GM12878 (cell line): ENCODE results near the gene GUK1. TPM values are rescaled to one million over a fixed set of nuclear protein-coding genes. Genes with fewer than 3 reads are reported as not detected.

Experiments
- ATAC-seq: fragments of 200-7000 bp; cut with Tn5 transposase; 3 replicates; pipeline ENCODE4 v1.9.1; 2020; ENCODE audit warnings: mild to moderate bottlenecking, moderate library complexity
- BruUV-seq: library from RNA; stranded (reverse); fragments of 400-500 nt; replicated peaks from 2 replicates; lab custom pipeline; 2021; lab: Mats Ljungman, UMichigan
- CTCF ChIA-PET: fragments of 300-600 bp; sonication (Branson Sonifier 250); formaldehyde crosslinking; extraction: SDS; loops from one replicate; lab custom pipeline; 2021; ENCODE audit warnings: inconsistent platforms; lab: Yijun Ruan, JAX
- POLR2A ChIA-PET: fragments of 350-600 bp; formaldehyde crosslinking; extraction: SDS; loops from one replicate; lab custom pipeline; 2021; ENCODE audit warnings: inconsistent platforms; lab: Charles Lee
- RAD21 ChIA-PET: fragments of 300-600 bp; sonication (Branson Sonifier 250); formaldehyde crosslinking; loops from one replicate; lab custom pipeline; 2023; ENCODE audit warnings: antibody characterized with exemption; ENCODE audit not compliant: unreplicated experiment; lab: Charles Lee
- SMC1A ChIA-PET: fragments of 300-600 bp; sonication (Branson Sonifier 250); formaldehyde crosslinking; loops from one replicate; lab custom pipeline; 2023; ENCODE audit not compliant: unreplicated experiment, uncharacterized antibody; lab: Charles Lee
- DNase-seq: peaks from one replicate; pipeline ENCODE4 v3.0.0-alpha.2; 2011; ENCODE audit warnings: low read depth, low spot score
- FAIRE-seq: peaks from 3 replicates; lab custom pipeline; 2011; peaks lifted over from hg19 to GRCh38; lab: Jason Lieb, UNC
- H2AFZ ChIP-seq: 2 replicates; pipeline ENCODE4 v1.6.0; 2011; ENCODE audit warnings: low read depth, low read length, control low read depth; ENCODE audit not compliant: control insufficient read depth
- H3K27ac ChIP-seq: 2 replicates; pipeline ENCODE4 v1.5.1; 2011; ENCODE audit warnings: control low read depth; ENCODE audit not compliant: control insufficient read depth, insufficient read depth
- H3K27me3 ChIP-seq, 2 experiments: replicated peaks in 1 of 2; 2 replicates each; pipeline versions ENCODE4 v1.6.0 to v1.6.1; 2011; ENCODE audit warnings: low read length in 1 of 2; ENCODE audit not compliant: control insufficient read depth in 2 of 2, insufficient read depth in 2 of 2
- H3K36me3 ChIP-seq, 2 experiments: 2 replicates each; pipeline ENCODE4 v1.5.1; 2011; ENCODE audit warnings: low read length in 1 of 2; ENCODE audit not compliant: control insufficient read depth in 2 of 2, insufficient read depth in 2 of 2
- H3K4me1 ChIP-seq: 2 replicates; pipeline ENCODE4 v1.6.1; 2011; ENCODE audit warnings: mild to moderate bottlenecking, low read length, moderate library complexity, mixed read lengths; ENCODE audit not compliant: control insufficient read depth, insufficient read depth
- H3K4me2 ChIP-seq: 2 replicates; pipeline ENCODE4 v1.6.0; 2011; ENCODE audit warnings: control low read depth; ENCODE audit not compliant: control insufficient read depth, insufficient read depth
- H3K4me3 ChIP-seq: fragments of 200-600 bp; sonication (generic); 2 replicates; pipeline ENCODE4 v1.5.1; 2016
- H3K79me2 ChIP-seq: 2 replicates; pipeline ENCODE4 v1.6.0; 2011; ENCODE audit warnings: low read length; ENCODE audit not compliant: control insufficient read depth, insufficient read depth
- H3K9ac ChIP-seq: 2 replicates; pipeline ENCODE4 v1.8.0; 2011; ENCODE audit warnings: low read length, control low read depth, mixed read lengths; ENCODE audit not compliant: control insufficient read depth, insufficient read depth
- H3K9me3 ChIP-seq: replicated peaks from 3 replicates; pipeline ENCODE4 v1.5.1; 2011; ENCODE audit warnings: mild to moderate bottlenecking, low read length; ENCODE audit not compliant: control insufficient read depth, insufficient read depth
- H4K20me1 ChIP-seq: 2 replicates; pipeline ENCODE4 v1.6.0; 2011; ENCODE audit not compliant: control insufficient read depth, insufficient read depth
- ATF2 ChIP-seq: IDR thresholded peaks from 2 replicates; pipeline ENCODE4 v1.6.1; 2012; ENCODE audit warnings: low read length, inconsistent platforms
- ATF7 ChIP-seq: fragments of 450-650 bp; IDR thresholded peaks from 2 replicates; pipeline ENCODE4 v1.6.1; 2016; ENCODE audit warnings: low read depth, mild to moderate bottlenecking
- BMI1 ChIP-seq: fragments of 450-650 bp; IDR thresholded peaks from 2 replicates; pipeline ENCODE4 v1.6.1; 2016; ENCODE audit warnings: mild to moderate bottlenecking, moderate library complexity, borderline replicate concordance
- CEBPB ChIP-seq, 2 experiments: fragments of 150-350 bp in 1 of 2; IDR thresholded peaks; 2 replicates each; pipeline ENCODE4 v1.6.1; 2012 to 2014; ENCODE audit warnings: low read depth in 2 of 2, low read length in 2 of 2, borderline replicate concordance in 1 of 2, inconsistent platforms in 1 of 2
- EP300 ChIP-seq, 2 experiments: fragments of 150-350 bp in 1 of 2; IDR thresholded peaks; 2 replicates each; pipeline ENCODE4 v1.6.1; 2011 to 2012; ENCODE audit warnings: low read depth in 2 of 2, low read length in 2 of 2, borderline replicate concordance in 1 of 2, improper control_type of control experiment in 1 of 2, inconsistent platforms in 1 of 2; ENCODE audit not compliant: control insufficient read depth in 1 of 2
- ESRRA ChIP-seq: IDR thresholded peaks from 2 replicates; pipeline ENCODE4 v1.6.1; 2012; ENCODE audit warnings: mild to moderate bottlenecking, low read length, improper control_type of control experiment
- FOXM1 ChIP-seq: IDR thresholded peaks from 2 replicates; pipeline ENCODE4 v1.6.1; 2012; ENCODE audit warnings: low read depth, mild to moderate bottlenecking, inconsistent platforms, low read length, moderate library complexity
- IKZF1 ChIP-seq: fragments of 450-650 bp; conservative IDR thresholded peaks from 2 replicates; pipeline ENCODE4 v1.6.1; 2017; ENCODE audit warnings: antibody characterized with exemption, mild to moderate bottlenecking
- NFYB ChIP-seq: IDR thresholded peaks from 2 replicates; pipeline ENCODE4 v1.6.1; 2011; ENCODE audit warnings: low read depth, mild to moderate bottlenecking, low read length, improper control_type of control experiment, moderate library complexity; ENCODE audit not compliant: insufficient read depth
- NR2C1 ChIP-seq: fragments of 450-650 bp; IDR thresholded peaks from 2 replicates; pipeline ENCODE4 v1.6.1; 2017; ENCODE audit warnings: antibody characterized with exemption, mild to moderate bottlenecking, moderate library complexity
- POLR2AphosphoS2 ChIP-seq: IDR thresholded peaks from 2 replicates; pipeline ENCODE4 v1.6.1; 2011; ENCODE audit warnings: low read depth, mild to moderate bottlenecking, low read length, improper control_type of control experiment, moderate library complexity
- RUNX3 ChIP-seq: IDR thresholded peaks from 2 replicates; pipeline ENCODE4 v1.6.1; 2012; ENCODE audit warnings: low read length, inconsistent platforms
- SIN3A ChIP-seq: IDR thresholded peaks from 2 replicates; pipeline ENCODE4 v1.6.1; 2012; ENCODE audit warnings: low read depth, low read length, improper control_type of control experiment
- SUZ12 ChIP-seq: fragments of 200-600 bp; sonication (generic); IDR thresholded peaks from one replicate; pipeline ENCODE4 v1.6.1; 2018; ENCODE audit warnings: antibody characterized with exemption, mild to moderate bottlenecking; ENCODE audit not compliant: unreplicated experiment
- WGBS: methylation state at CpG from one replicate; pipeline ENCODE4 v1.1.6; 2016; ENCODE audit warnings: low lambda C conversion rate; ENCODE audit not compliant: insufficient replicate concordance, insufficient coverage; ENCODE audit errors: missing lambda C conversion rate; 5-methylcytosine and 5-hydroxymethylcytosine counted together
- in situ Hi-C: fragments of 300-500 bp; cut with MboI; formaldehyde crosslinking; loops from 9 replicates; pipeline ENCODE4 v1.14.3; 2018; ENCODE audit warnings: mixed read lengths
- intact Hi-C: fragments of 100-400 bp; cut with micrococcal nuclease; formaldehyde crosslinking; loops from one replicate; pipeline ENCODE4 v1.14.2; 2022; ENCODE audit not compliant: unreplicated experiment
- polyA plus RNA-seq, 11 experiments: library from polyadenylated mRNA; depleted of rRNA in 4 of 11; unstranded in 6 of 11; stranded (reverse) in 5 of 11; fragments of >200 nt; fragmentation: Nextera tagmentation in 4 of 11; fragmentation: Illumina TruSeq in 1 of 11; extraction: Ambion mirVana in 4 of 11; extraction: Trizol in 1 of 11; gene quantifications; 1 replicate in 1 of 11; 2 replicates in 10 of 11; pipeline versions ENCODE4 v1.2.1 to v1.2.3, GENCODE V29; 2011 to 2016; ENCODE audit warnings: inconsistent platforms in 2 of 11, missing spikeins in 2 of 11, low read depth in 1 of 11
- total RNA-seq, 4 experiments: library from RNA; depleted of rRNA in 3 of 4; stranded (reverse); fragments of >200 nt in 3 of 4; fragmentation: Illumina TruSeq in 1 of 4; extraction: Trizol in 1 of 4; gene quantifications; 2 replicates each; pipeline versions ENCODE4 v1.2.1 to v1.2.3, GENCODE V29; 2013 to 2021
- TF ChIP-seq, protein P1 (sequence below): IDR thresholded peaks from 2 replicates; pipeline ENCODE4 v1.6.1; 2012; ENCODE audit warnings: mild to moderate bottlenecking, low read depth, low read length
- TF ChIP-seq, protein P2 (sequence below): IDR thresholded peaks from 2 replicates; pipeline ENCODE4 v1.6.1; 2011; ENCODE audit warnings: low read depth, mild to moderate bottlenecking, low read length, moderate library complexity, borderline replicate concordance; ENCODE audit errors: extremely low read depth

Gene GUK1
- total and polyA plus RNA-seq, 10 of the 15 experiments (the other 5 are each of a cell fraction or from before 2014, with no cell fraction given), result 6.3 to 357 (median 203) TPM

- peaks cover 0 to 1% of the 10 kb centered on the region in 2 experiments; a peak in 1 of 4 replicates for H3K36me3 ChIP-seq
- DNase-seq, result no peak
- H3K79me2 ChIP-seq, result no peaks in the 10 kb centered on the region
- ChIA-PET CTCF (no interaction called here), RAD21 (no interaction called here), SMC1A (interaction anchor here (2.4 kb wide), 1 partner anchor 10 kb away, joined by 9 read pairs; the partner anchor contains the start of gene IBA57), POLR2A (no interaction called here)
- no peak for FAIRE-seq
- no peak overlapping the region for H3K9ac ChIP-seq
- TF ChIP-seq RUNX3 (no peak), SUZ12 (no peak), POLR2AphosphoS2 (no peak), NFYB (no peak), IKZF1 (no peak), ESRRA (no peak), CEBPB (IDR thresholded peaks at IDR 0.05; ENCODE audit: borderline replicate concordance in 1 of 2, low read depth in 2 of 2, low read length in 2 of 2) (no peak), BMI1 (no peak), FOXM1 (no peak), SIN3A (no peak), ATF2 (no peak), EP300 (IDR thresholded peaks at IDR 0.05; ENCODE audit: borderline replicate concordance in 1 of 2, control insufficient read depth in 1 of 2, low read depth in 2 of 2, low read length in 2 of 2) (no peak), ATF7 (no peak), NR2C1 (no peak)
- TF ChIP-seq, protein P1, sequence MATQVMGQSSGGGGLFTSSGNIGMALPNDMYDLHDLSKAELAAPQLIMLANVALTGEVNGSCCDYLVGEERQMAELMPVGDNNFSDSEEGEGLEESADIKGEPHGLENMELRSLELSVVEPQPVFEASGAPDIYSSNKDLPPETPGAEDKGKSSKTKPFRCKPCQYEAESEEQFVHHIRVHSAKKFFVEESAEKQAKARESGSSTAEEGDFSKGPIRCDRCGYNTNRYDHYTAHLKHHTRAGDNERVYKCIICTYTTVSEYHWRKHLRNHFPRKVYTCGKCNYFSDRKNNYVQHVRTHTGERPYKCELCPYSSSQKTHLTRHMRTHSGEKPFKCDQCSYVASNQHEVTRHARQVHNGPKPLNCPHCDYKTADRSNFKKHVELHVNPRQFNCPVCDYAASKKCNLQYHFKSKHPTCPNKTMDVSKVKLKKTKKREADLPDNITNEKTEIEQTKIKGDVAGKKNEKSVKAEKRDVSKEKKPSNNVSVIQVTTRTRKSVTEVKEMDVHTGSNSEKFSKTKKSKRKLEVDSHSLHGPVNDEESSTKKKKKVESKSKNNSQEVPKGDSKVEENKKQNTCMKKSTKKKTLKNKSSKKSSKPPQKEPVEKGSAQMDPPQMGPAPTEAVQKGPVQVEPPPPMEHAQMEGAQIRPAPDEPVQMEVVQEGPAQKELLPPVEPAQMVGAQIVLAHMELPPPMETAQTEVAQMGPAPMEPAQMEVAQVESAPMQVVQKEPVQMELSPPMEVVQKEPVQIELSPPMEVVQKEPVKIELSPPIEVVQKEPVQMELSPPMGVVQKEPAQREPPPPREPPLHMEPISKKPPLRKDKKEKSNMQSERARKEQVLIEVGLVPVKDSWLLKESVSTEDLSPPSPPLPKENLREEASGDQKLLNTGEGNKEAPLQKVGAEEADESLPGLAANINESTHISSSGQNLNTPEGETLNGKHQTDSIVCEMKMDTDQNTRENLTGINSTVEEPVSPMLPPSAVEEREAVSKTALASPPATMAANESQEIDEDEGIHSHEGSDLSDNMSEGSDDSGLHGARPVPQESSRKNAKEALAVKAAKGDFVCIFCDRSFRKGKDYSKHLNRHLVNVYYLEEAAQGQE, result no peak
- TF ChIP-seq, protein P2, sequence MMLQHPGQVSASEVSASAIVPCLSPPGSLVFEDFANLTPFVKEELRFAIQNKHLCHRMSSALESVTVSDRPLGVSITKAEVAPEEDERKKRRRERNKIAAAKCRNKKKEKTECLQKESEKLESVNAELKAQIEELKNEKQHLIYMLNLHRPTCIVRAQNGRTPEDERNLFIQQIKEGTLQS, result no peak
- in situ Hi-C loops (no loop called here), intact Hi-C loops (no loop called here)
- no peaks in the 10 kb centered on the region for H3K4me1 ChIP-seq
- H3K4me3 ChIP-seq, result no peak overlapping the region
- BruUV-seq, result no TSS peak
- ATAC-seq, result no peak
- no peaks in the 10 kb centered on the region for H3K27me3 ChIP-seq
- no peaks in the 10 kb centered on the region for H3K9me3 ChIP-seq
- H2AFZ ChIP-seq, result no peak overlapping the region
- H4K20me1 ChIP-seq, result no peaks in the 10 kb centered on the region; the same call in 1 of the 2 replicates
- 66% methylated on average over 20 of the region's 20 CpGs for WGBS
- H3K27ac ChIP-seq, result no peak overlapping the region
- no peak overlapping the region for H3K4me2 ChIP-seq
Measured at GRCh38 chr1:228154670-228155571, 14.8 kb downstream of the GUK1 start.
